Transverse colon (tissue), 4 donors: ENCODE data around the gene SLC51A. TPM values are rescaled to one million over a fixed set of nuclear protein-coding genes. Genes with fewer than 3 reads are reported as not detected.
A peak's percentile ranks its signal among the peaks of the same experiment; 100 is the strongest.
"Not testable (repeated sequence)": the region's sequence is repeated elsewhere in the genome, so short reads cannot be mapped to it uniquely, and the experiment has no call there.

Experiments used
- DNase-seq: peaks from one replicate; pipeline ENCODE4 v3.0.0-alpha.2; 2019
- H3K27ac ChIP-seq, 4 donors: fragments of 200-600 bp; sonication (generic); 2 replicates each; pipeline ENCODE4 v1.5.1; 2016 to 2018; ENCODE audit warnings: inconsistent platforms in 4 of 4
- H3K27me3 ChIP-seq: fragments of 200-600 bp; sonication (generic); 2 replicates; pipeline ENCODE4 v1.5.1; 2017; ENCODE audit warnings: inconsistent platforms
- H3K36me3 ChIP-seq, 4 donors: fragments of 200-600 bp; sonication (generic); 2 replicates each; pipeline ENCODE4 v1.5.1; 2017 to 2019; ENCODE audit warnings: inconsistent platforms in 4 of 4
- H3K4me1 ChIP-seq, 4 donors: fragments of 200-600 bp; sonication (generic); 2 replicates each; pipeline ENCODE4 v1.5.1; 2017 to 2020; ENCODE audit warnings: inconsistent platforms in 4 of 4
- H3K4me3 ChIP-seq, 4 donors: fragments of 200-600 bp; sonication (generic); 1 replicate in 1 of 4; 2 replicates in 3 of 4; pipeline versions ENCODE4 v1.5.1 to v1.6.1; 2017 to 2019; ENCODE audit warnings: inconsistent platforms in 4 of 4
- H3K9me3 ChIP-seq, 2 donors: fragments of 200-600 bp; sonication (generic); 2 replicates each; pipeline ENCODE4 v1.5.1; 2017 to 2019; ENCODE audit warnings: inconsistent platforms in 2 of 2
- EP300 ChIP-seq: sonication (generic); formaldehyde crosslinking; IDR thresholded peaks from one replicate; pipeline ENCODE4 v1.6.1; 2017; ENCODE audit warnings: antibody characterized with exemption, low read depth
- POLR2A ChIP-seq: fragments of 450-650 bp; IDR thresholded peaks from one replicate; pipeline ENCODE4 v1.6.1; 2016; ENCODE audit warnings: antibody characterized with exemption, mild to moderate bottlenecking, moderate library complexity
- POLR2AphosphoS5 ChIP-seq, 3 donors: sonication (generic); formaldehyde crosslinking; IDR thresholded peaks; one replicate each; pipeline ENCODE4 v1.6.1; 2016; ENCODE audit warnings: antibody characterized with exemption in 3 of 3
- WGBS, 2 donors: methylation state at CpG; one replicate each; pipeline ENCODE4 v1.1.5; 2018; ENCODE audit warnings: low coverage in 1 of 2; 5-methylcytosine and 5-hydroxymethylcytosine counted together
- in situ Hi-C, 4 donors: fragments of 200-750 bp; cut with MboI; loops; one replicate each; pipeline versions ENCODE4 v1.15.0 to v1.15.1; 2017; ENCODE audit warnings: low sequenced_read_pairs in 3 of 4, low pct_ligation_motif_present in 1 of 4, low pct_unique_long_range_greater_than_20kb in 1 of 4
- intact Hi-C: fragments of 100-400 bp; cut with DNase I; formaldehyde crosslinking; loops from one replicate; pipeline ENCODE4 v1.15.1; 2023; ENCODE audit warnings: low total_unique reads
- total RNA-seq, 4 donors: library from RNA; depleted of rRNA; stranded (reverse); fragments of >200 nt; gene quantifications; one replicate each; pipeline ENCODE4 v1.1.0, GENCODE V29; 2016
- TF ChIP-seq, protein P1 (sequence below), 5 experiments: fragments of 200-600 bp in 3 of 5; fragments of 450-650 bp in 2 of 5; sonication (generic) in 3 of 5; IDR thresholded peaks; 1 replicate in 2 of 5; 2 replicates in 3 of 5; pipeline ENCODE4 v1.5.1; 2016 to 2017; ENCODE audit warnings: antibody characterized with exemption in 5 of 5, inconsistent platforms in 3 of 5, mild to moderate bottlenecking in 2 of 5, moderate library complexity in 1 of 5

Gene SLC51A
- total RNA-seq, 4 donors from 2014 or later = 7.2 to 123 (median 40.5) TPM

DNA sequence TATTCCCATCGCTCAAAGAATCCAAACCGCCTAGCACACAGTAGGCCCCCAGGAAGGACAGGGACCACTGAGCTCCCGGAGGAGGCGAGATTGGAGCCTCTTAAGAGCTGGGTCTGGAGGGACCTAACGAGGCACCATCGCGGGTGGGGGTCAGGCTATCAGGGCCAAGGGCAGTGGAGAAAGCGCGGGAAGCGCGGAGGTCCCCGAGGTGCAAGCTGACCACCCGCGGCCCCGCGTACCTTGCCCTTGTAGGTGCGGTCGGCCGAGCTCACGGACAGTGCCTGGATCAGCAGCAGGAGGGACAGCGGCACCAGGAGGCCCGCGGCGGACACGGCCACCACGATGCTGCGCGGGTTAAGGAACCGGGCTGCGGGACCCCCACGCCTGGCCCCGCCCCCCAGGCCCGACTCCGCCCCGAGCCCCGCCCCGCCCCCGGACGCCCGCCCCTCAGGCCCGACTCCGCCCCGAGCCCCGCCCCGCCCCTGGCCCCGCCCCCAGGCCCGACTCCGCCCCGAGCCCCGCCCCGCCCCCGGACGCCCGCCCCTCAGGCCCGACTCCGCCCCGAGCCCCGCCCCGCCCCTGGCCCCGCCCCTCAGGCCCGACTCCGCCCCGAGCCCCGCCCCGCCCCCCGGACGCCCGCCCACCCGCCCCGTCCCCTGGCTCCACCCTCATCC lies 9.0 kb upstream of the SLC51A start:
- intact Hi-C loops = no loop called here
- no peak for DNase-seq
- Histone ChIP-seq H3K27ac (no peak overlapping the region), H3K9me3 (no peaks in the 10 kb centered on the region), H3K36me3 (no peaks in the 10 kb centered on the region), H3K4me1 (peaks cover 0 to 10% (median 9%) of the 10 kb centered on the region in 4 donors), H3K4me3 (peak overlapping the region in 3 of 4 donors; percentile 30 to 63 (median 38)), H3K27me3 (no peaks in the 10 kb centered on the region)
- 45% methylated on average over 16 of the region's 70 CpGs; no CpG with 5 or more reads in 1 of the 2 donors for WGBS, 2 donors
- TF ChIP-seq POLR2A (no peak), POLR2AphosphoS5 (IDR thresholded peaks at IDR 0.05) (no peak), EP300 (no peak)
- TF ChIP-seq, protein P1, sequence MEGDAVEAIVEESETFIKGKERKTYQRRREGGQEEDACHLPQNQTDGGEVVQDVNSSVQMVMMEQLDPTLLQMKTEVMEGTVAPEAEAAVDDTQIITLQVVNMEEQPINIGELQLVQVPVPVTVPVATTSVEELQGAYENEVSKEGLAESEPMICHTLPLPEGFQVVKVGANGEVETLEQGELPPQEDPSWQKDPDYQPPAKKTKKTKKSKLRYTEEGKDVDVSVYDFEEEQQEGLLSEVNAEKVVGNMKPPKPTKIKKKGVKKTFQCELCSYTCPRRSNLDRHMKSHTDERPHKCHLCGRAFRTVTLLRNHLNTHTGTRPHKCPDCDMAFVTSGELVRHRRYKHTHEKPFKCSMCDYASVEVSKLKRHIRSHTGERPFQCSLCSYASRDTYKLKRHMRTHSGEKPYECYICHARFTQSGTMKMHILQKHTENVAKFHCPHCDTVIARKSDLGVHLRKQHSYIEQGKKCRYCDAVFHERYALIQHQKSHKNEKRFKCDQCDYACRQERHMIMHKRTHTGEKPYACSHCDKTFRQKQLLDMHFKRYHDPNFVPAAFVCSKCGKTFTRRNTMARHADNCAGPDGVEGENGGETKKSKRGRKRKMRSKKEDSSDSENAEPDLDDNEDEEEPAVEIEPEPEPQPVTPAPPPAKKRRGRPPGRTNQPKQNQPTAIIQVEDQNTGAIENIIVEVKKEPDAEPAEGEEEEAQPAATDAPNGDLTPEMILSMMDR (IDR thresholded peaks at IDR 0.05) = no peak
- in situ Hi-C loops = loop anchor here in 1 of 4 donors (25.0 kb wide), 1 partner anchor 470 kb away; no protein-coding TSS in a partner anchor

DNA sequence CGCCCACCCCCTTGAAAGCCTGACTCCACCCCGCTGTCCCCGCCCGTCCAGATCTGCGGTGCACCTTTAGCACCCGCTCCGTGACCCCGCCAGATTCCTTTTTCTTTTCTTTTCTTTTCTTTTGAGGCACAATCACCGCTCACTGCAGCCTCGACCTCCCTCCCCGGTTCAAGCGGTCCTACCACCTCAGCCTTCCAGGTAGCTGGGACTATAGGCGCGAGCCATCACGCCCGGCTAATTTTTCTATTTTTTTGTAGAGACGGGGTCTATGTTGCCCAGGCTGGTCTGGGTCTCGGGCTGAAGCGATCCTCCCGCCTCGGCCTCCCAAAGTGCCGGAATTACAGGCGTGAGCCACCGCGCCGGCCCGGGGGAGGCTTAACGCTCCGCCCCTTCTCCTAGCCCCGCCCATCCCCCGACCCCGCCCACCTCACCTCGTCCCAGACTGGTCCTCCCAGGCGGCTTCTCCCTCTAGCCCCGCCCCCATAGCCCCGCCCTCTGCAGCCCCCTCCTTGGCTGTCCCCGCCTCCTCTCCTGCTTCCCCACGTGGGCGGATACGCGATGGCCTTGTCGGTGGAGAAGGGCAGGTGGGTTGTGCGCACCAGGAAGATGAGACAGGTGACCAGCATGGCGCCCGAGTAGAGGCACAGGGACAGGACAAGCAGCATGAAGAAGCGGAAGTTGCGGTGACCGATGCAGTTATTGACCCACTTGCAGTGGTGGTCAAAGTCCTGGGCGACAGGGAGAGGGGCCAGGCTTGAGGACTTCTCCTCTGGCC lies 8.3 kb upstream of the SLC51A start:
- DNase-seq = peak; percentile 69
- Histone ChIP-seq H3K27ac (no peak overlapping the region), H3K27me3 (no peaks in the 10 kb centered on the region), H3K36me3 (no peaks in the 10 kb centered on the region), H3K4me3 (peak overlapping the region; percentile 14 to 63 (median 32)), H3K4me1 (peaks cover 0 to 10% (median 9%) of the 10 kb centered on the region in 4 donors), H3K9me3 (no peaks in the 10 kb centered on the region)
- intact Hi-C loops = no loop called here
- TF ChIP-seq, protein P1 (IDR thresholded peaks at IDR 0.05) = no peak
- TF ChIP-seq EP300 = no peak
- TF ChIP-seq POLR2AphosphoS5 (IDR thresholded peaks at IDR 0.05) = no peak
- no peak for TF ChIP-seq POLR2A
- 33 to 36% methylated on average over 11 to 47 of the region's 49 CpGs for WGBS, 2 donors
- in situ Hi-C loops = loop anchor here in 1 of 4 donors (25.0 kb wide), 1 partner anchor 471 kb away; no protein-coding TSS in a partner anchor

DNA sequence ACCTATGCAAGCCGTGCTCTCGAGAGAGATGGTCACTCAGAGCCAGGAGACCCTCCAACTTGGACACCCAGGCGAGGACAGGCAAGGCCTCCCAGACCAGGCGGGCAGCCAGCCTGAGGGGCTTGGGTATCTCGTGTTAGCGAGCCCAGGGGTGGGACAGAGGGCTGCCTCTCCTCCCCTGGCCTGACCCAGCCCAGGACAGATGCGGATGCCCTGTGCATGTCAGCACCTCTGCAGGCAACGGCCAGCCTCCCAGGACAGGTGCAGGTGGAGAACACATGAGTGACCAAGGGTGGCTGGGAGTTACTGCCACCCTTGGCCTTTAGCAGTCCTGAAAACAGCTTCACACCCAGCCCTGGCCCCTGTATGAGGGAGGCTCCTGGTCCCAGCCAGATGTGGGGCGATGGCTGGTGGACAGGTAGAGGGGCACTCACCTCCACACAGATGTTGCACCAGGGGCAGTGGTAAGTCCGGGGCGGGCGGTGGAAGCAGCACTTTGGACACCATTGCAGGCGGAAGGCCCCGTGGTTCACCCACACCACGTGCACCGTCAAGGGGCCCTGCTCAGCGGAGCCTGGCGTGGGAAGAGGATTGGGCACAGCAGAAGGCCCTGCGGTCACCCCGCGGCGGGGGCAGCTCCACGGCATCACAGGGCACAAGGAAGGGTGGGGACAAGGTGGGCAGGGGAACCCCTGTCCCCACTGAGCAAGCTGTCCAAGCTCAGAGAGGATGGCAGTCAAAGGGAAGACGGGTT lies 7.2 kb upstream of the SLC51A start:
- 94% methylated on average over 23 of the region's 24 CpGs; no CpG with 5 or more reads in 1 of the 2 donors for WGBS, 2 donors
- Histone ChIP-seq H3K27ac (no peak overlapping the region), H3K4me1 (peaks cover 0 to 10% (median 9%) of the 10 kb centered on the region in 4 donors), H3K4me3 (no peak overlapping the region), H3K27me3 (no peaks in the 10 kb centered on the region), H3K9me3 (no peaks in the 10 kb centered on the region), H3K36me3 (no peaks in the 10 kb centered on the region)
- TF ChIP-seq POLR2A = no peak
- TF ChIP-seq, protein P1 (IDR thresholded peaks at IDR 0.05) = no peak
- no peak for TF ChIP-seq EP300
- TF ChIP-seq POLR2AphosphoS5 (IDR thresholded peaks at IDR 0.05) = no peak
- no peak for DNase-seq
- in situ Hi-C loops (loop anchor here in 1 of 4 donors (25.0 kb wide), 1 partner anchor 472 kb away; no protein-coding TSS in a partner anchor), intact Hi-C loops (no loop called here)

DNA sequence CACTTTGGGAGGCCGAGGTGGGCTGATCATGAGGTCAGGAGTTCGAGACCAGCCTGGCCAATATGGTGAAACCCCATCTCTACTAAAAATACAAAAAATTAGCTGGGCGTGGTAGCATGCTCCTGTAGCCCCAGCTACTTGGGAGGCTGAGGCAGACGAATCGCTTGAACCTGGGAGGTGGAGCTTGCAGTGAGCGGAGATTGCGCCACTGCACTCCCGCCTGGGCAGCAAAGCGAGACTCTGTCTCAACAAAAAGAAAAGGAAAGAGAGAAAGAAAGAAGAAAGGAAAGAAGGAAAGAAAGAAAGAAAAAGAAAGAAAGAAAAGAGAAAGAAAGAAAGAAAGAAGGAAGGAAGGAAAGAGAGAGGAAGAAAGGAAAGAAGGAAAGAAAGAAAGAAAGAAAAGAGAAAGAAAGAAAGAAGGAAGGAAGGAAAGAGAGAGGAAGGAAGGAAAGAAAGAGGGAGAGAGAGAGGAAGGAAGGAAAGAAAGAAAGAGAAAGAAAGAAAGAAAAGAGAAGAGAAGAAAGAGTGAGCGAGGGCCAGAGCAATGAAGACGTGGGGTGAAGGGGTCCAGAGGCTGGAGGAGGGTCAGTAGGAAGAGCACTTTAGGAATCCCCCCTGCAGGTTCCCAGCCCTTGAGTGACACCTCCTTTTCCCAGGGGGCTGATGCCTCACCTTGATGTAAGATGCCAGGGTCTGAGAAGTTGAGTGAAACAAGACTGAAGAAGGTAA lies 6.2 kb upstream of the SLC51A start:
- 79 to 81% methylated on average over 9 to 11 of the region's 11 CpGs for WGBS, 2 donors
- H3K27me3 ChIP-seq, intact Hi-C loops, H3K4me1 ChIP-seq, H3K36me3 ChIP-seq, H3K27ac ChIP-seq, DNase-seq, H3K4me3 ChIP-seq, H3K9me3 ChIP-seq: not testable (repeated sequence)
- in situ Hi-C loops = loop anchor here in 1 of 4 donors (25.0 kb wide), 1 partner anchor 473 kb away; no protein-coding TSS in a partner anchor
